IPS-NIHi11 (cell line): ENCODE data around the gene NEURL1.
"Not testable (repeated sequence)": the region's sequence is repeated elsewhere in the genome, so short reads cannot be mapped to it uniquely, and the experiment has no call there.

Experiments used
- DNase-seq: peaks from one replicate; pipeline ENCODE4 v3.0.0; 2012; ENCODE audit warnings: mixed read lengths, low spot score

Gene NEURL1

GRCh38 chr10:103493916-103494877, 692 bp downstream of the NEURL1 start:
- peak; percentile 67 for DNase-seq

DNA sequence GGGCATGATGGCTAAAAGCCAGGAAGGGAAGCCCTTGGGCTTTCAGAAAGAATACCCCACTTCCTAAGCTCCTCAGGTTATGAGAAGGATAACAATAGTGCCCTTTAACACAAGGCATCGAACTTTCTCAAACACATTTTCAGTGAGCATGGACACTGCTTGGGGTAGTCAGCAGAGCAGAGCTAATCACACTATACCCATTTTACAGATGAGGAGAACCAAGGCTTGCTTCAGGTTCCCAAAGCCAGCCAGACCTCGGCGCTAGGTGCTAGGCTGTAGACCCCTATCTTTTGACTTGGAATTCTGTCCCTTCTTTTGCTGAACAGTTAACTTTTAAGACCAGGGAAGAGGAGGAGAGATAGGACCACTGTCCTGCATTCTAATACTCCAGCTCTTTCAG, 1.8 kb downstream of the NEURL1 start:
- DNase-seq: no peak

DNA sequence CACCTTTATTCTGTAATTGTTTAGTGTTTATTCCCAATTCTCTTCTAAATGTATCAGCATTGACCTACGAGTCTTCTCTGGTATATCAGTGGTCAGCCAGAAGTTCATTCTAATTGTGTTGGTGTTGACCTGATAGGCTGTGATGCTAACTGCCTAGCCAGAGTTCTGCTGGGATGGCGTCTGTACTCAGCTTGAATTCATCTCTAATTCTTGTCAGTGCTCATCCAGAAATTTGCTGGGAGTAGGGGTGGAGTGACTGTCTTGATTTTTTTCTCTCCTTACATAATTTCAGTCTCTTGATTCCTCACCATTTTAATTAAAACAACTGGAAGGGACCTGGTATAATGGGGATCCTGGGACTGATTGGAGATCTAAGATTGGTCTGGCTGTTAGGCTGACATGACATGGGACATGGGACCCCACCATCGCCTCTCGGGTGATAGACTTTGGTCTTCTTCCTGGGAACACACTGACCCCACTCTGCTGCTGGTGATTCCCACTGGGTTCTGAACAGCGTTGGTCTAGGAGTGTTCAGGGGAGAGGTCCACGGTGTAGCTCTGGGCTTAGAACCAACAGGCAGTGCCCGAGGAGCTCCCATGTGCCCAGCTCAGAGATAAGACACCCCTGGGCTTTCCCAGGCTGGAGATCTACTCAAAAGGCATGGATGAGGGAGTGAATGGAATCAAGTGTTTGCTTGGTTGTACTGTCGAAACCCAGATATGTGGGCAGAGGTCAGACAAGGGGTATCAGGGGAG, 3.8 kb downstream of the NEURL1 start:
- DNase-seq: no peak

DNA sequence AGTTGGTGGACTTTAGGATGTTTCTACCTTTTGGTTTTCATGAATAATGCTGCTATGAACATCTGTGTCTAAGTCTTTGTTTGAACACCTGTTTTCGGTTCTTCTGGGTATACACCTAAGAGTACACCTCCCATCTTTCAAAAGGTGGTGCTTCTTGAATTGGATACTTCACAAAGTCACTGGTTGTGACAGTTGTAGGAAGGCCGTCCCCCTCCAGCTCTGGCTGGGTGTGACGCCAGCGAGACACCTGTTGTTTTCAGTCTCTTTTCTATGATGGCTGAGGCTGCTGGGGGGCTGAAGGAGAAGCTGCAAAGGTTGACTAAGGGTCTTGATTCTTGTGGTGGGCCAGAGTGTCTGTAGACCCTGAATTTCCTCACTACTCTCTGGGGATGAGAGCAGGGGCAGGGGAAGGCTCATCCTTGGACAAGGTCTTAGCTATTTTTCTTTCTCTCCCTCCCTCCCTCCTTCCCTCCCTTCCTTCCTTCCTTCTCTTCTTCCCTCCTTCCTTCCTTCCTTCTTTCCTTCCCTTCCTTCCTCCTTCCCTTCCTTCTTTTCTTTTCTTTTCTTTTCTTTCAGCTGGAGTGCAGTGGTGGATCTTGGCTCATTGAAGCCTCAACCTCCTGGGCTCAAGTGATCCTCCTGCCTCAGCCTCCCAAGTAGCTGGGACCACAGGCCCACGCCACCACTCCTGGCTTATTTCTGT, 5.6 kb downstream of the NEURL1 start:
- DNase-seq: no peak

DNA sequence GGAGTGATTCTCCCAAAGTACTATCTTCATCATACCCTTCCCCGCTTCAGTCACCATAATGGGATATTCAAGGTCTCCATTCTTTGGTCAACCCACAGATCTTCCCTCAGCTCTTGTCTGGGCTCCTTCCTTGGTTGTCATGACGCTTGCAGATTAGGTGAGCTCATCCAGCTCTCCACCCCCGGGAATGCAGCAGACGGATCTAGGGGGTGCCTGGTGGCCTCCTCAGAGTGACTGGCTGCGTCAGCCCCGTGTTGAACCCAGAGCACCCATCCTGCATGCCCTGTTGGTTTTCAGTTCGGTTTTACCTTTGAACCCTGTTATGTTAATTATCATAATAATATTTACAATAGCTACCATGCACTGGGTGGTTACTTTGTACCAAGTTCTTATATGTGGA, 6.4 kb downstream of the NEURL1 start:
- DNase-seq: no peak

DNA sequence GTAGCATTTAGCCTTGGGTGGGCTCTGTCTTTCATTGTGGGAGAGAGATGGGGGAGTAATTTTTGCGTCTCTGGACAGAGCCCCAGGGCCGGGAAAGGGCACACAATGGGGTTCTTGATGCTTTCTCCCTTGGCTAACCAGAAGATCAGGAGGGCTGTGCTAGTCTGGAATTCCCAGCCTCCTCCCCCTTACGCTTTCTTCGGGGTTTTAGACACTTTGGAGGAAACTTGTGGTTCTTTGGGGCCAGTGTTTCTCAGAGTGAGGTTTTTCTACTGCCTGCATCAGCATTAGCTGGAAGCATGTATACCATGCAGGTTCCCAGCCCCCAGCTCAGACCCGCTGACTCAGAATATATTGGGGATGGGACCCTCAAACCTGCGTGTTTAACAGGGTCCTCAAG, 7.0 kb downstream of the NEURL1 start:
- DNase-seq: no peak

- DNase-seq: no peak
Measured at GRCh38 chr10:103501186-103501585, 7.7 kb downstream of the NEURL1 start.

DNA sequence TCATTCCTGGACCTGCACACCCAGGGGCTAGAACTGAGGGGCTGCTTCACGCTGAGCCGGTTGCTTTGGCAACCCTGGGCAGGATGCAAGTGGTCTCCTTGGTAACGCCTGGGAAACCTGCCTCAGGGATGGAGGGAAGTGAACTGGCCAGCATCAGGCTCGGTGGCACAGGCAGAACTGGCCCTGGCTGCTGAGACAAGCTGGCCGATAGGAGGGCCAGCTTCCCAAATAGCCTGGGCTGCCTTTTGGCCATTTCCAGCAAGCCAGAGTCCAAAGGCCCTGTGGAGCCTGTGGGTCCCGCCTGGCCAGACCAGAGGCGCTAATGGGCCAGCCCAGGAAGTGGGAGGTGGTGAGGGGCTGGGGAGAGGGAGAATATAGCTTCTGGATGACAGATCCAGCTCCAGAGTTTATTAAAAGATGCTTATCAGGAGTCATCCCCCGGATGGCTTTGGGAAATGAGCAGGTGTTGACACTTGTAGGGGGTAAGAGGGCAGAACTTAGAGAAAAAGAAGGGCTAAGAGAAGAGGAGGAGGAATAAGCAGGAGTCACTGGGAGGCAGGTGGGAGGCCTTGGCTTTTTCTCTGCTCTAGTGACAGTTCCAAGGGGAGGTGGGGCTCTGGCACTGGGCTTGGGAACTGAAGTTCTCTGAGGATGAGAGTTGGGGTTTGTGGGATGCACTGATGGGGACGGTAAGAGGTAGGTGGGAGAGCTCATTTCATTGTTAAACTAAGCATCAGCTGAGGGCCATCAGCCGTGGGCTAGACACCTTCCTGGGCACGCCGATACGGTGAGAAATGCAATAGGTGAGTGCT, 9.6 kb downstream of the NEURL1 start:
- DNase-seq: no peak

DNA sequence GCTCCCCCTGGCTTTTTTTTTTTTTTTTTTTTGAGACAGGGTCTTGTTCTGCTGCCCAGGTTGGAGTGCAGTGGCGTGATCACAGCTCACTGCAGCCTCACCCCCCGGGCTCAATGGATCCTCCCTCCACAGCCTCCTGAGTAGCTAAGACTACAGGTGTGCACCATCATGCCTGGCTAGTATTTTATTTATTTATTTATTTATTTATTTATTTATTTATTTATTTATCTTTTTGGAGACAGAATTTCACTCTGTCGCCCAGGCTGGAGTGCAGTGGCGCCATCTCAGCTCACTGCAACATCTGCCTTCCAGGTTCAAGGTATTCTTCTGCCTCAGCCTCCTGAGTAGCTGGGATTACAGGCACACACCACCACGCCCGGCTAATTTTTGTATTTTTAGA, 10.3 kb downstream of the NEURL1 start:
- DNase-seq: not testable (repeated sequence)

- no peak for DNase-seq
Measured at GRCh38 chr10:103504181-103504783, 10.8 kb downstream of the NEURL1 start.

DNA sequence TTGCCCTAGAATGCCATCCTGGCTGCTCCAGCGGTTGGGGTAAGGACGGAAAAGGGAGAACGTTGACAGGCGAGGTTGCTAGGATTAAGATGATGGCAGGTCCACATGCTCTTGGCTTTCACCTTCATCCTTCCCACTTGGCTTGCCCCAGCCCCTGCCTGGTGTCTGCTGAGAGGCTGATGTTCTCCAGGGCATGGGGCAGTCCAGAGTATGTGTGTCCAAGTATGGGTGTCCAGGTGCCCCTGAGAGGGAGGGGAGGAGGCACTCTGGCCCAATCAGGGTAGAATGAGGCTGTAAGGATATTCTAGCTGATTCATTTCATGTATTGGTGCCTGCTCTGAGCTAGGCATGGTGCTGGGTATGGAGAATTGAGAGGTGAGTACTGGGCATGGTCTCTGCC, 12.6 kb downstream of the NEURL1 start:
- DNase-seq: no peak

DNA sequence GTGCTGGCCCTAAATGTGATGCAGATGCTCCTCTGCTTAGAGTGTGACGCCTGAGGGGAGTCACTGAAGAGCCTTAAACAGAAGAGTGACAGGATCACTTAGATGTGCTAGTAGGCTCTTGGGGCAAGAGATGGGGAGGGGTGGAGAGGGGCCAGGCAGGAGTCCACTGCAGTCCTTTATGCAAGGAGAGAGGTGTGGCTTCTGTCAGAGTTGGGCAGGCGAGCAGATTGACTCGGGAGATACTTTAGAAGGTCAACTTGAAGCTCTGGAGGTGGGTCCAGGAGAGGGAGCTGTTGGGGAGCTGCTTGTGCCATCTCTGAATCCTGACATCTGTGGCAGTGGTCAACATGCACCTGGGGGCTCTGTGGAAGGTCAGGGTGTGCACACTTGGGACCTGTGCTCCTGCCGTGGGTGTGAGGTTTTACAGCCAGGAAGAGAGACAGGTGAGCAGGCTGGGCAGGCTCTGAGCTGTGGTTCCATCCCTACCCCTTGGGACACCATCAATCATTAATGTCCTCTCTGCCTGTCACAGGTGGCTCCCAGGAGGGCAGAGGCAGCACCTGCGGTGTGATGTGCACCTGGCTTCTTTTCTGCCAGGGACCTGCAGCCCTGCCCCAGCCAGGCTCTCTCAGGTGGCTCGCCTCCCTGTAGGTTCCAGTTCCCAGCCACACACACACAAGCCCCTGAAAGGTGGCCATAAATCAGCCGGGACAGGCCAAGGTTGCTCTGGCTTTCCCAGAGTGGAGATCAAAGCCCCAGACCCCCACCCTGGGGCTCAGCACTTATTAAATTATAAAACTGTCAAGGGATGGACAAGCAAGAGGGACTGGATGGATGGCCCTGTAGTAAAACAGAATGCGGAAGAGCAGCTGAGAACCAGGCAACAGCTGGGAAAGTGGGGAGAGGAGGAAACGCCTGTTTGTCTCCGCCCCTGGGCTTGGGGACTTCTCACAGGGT, 14.0 kb downstream of the NEURL1 start:
- no peak for DNase-seq

GRCh38 chr10:103510046-103510685, 16.7 kb downstream of the NEURL1 start:
- DNase-seq: no peak

DNA sequence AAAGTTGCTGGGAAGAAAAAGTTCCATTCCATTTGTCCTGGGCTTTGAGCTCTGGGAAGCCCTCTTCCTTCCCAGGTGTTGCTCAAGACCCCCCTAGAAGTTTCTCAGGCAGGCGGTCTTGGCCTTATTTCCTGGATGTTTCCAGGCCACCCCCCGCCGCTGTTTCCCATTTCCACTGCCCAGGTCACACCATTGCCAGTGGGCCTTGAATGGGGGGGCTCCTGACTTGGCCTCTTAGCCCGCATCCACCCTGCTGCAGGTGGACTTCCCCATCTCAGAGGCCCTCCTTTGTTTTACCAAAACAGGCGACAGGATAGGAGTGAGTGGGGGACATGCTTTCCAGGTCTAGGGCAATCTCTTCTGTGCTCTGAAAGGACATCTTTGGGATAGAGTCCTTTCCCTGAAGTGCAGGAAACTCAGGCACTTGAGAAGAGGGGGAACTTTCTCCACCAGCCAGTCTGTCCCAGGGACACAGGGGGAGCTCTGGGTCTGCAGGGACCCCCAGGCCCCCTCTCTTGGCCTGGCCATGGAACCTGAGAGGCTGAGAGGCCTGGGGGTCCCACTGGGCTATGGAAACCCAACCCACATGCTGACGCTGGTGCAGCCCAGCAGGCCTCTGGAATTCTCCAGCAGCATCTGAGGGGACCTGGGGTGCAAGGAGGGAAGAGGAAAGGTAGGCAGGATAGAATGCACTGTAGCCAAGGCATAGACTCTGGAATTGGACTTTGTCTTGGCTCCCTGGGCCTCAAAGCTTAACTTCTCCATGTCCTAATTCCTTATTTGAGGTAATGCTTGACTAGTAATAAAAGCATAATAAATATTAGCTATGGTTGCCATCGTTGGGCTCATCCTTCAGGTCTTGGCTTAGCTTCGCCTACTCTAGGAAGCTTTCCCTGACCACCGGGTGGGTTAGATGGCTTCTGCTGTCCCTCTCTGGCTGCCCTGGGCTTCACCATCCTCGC, 17.6 kb downstream of the NEURL1 start:
- no peak for DNase-seq

DNA sequence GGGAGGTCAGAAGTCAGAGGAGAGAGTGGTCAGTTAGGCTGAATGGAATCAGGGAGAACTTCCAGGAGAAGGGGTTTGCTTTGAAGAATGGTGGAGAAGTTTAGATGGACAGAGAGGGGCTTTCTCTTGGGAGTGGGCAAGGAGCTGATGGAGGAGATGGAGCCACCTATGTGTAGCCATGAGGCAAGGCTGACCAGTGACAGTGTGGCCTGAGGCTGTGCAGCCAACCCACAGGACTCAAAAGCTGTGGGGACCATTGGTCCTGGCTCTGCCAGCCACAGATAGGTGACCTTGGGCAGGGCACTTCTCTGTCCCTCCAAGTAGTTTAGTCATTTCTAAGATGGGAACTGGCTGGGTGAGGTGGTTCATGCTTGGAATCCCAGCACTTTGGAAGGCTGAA, 18.7 kb downstream of the NEURL1 start:
- DNase-seq: peak; percentile 1

DNA sequence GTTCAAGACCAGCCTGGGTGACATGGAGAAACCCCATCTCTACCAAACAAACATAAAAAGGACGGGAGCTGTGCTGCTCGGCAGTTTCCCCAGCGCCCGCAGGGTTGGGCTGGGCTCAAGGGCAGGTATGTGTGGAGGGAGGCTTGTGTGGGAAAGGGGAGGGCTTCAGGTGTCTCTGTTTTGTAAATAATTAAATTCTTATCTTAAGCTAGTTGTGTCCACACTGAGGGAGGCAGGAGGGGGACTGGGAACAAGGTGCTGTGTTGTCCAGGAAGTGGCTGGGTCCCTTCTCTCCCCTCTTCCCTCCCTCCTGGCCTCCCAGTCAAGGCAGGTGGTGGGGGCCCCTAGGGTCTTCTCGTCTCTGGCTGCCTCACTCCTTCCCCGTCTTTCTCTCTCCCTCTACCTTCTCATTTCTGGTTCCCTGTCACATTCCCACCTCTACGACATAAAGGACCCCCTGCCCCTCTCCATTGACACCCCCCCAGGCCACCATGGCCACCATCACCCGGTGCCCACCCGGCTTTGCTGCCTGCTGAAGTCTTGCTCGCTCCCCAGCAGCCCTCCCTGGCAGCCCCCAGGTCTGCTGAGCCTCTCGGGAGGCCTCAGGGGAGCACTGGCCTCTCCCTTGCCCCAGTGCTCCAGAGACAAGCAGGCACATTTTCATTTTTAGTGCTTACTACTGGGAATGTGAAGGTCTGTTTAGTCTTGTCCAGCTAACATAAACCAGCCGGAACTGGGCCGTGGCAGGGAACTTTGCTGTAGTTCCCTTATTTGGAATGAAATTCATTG, 19.3 kb downstream of the NEURL1 start:
- peak; percentile 8 for DNase-seq

- DNase-seq: peak; percentile 5
Measured at GRCh38 chr10:103513380-103514060, 20.0 kb downstream of the NEURL1 start.
